Measurements from ENCODE around the gene CCNE1. TPM values are rescaled to one million over a fixed set of nuclear protein-coding genes. Genes with fewer than 3 reads are reported as not detected.
"Not testable (repeated sequence)": the region's sequence is repeated elsewhere in the genome, so short reads cannot be mapped to it uniquely, and the experiment has no call there.

The CCNE1 gene
- total RNA-seq, 1 experiment from 2014 or later: 40.1 TPM

GRCh38 chr19:29787281-29787680, 24.5 kb upstream of the CCNE1 start:
- DNase-seq (ENCODE audit: low spot score): no peak

DNA sequence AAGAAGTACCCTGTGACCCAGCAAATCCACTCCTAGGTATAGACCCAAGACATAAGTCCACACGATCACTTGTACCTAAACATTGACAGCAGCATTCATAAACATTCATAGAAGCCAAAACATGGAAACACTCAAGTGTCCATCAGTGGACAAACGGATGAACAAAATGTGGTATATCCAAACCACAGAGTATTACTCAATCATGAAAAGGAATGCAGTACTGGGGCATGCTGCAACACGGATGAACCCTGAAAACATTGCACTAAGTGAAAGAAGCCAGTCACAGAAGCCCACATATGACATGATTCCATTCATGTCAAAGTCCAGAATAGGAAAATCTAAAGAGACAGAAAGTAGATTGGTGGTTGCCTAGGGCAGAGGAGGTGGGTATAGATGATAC, 22.8 kb upstream of the CCNE1 start:
- no peak for DNase-seq (ENCODE audit: low spot score)

- no peak for DNase-seq (ENCODE audit: low spot score)
Measured at GRCh38 chr19:29793116-29793727, 18.6 kb upstream of the CCNE1 start.

DNA sequence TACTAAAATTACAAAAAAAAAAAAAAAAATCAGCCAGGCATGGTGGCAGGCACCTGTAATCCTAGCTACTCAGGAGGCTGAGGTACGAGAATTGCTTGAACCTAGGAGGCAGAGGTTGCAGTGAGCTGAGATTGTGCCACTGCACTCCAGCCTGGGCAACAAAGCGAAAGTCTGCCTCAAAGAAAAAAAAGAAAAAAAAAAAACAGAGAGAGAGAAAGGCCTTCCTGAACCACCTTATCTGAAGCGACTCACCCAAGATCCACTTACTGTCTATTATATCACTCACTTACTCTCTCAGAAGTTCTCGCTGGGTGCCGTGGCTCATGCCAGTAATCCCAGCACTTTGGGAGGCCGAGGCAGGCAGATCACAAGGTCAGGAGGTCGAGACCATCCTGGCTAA, 17.3 kb upstream of the CCNE1 start:
- not testable (repeated sequence) for DNase-seq (ENCODE audit: low spot score)

DNA sequence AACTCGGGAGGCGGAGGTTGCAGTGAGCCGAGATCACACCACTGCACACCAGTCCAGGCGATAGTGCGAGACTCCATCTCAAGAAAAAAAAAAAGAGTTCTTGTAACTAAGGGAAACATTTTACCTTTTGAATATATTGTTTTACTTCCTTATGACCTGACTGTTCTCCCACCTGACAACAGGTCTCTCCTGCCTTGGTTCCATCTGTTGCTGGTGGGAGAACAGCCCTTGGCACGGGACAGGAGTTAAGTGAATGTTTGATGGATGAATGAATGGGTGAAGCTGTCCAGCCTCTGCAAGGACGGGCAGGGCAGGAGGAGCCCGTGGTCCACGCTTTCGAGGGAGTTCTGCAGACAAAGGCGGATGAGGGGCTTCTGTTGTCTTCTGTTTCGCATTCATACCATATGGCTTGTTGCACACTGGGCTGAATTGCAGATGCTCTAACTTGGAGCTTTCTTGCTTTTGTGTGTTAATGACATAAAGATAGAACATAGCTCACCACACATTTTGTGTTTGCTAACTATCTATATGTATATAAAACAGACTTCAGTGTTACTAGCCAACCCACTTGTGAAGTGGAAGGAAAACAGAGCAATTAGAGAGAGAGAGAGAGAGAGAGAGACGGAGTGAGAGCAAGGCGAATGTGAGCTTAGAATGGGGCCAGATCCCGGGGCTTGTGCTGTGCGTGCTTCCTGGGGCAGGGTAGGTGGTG, 16.2 kb upstream of the CCNE1 start:
- DNase-seq (ENCODE audit: low spot score): no peak

GRCh38 chr19:29796173-29796573, 15.6 kb upstream of the CCNE1 start:
- no peak for DNase-seq (ENCODE audit: low spot score)

DNA sequence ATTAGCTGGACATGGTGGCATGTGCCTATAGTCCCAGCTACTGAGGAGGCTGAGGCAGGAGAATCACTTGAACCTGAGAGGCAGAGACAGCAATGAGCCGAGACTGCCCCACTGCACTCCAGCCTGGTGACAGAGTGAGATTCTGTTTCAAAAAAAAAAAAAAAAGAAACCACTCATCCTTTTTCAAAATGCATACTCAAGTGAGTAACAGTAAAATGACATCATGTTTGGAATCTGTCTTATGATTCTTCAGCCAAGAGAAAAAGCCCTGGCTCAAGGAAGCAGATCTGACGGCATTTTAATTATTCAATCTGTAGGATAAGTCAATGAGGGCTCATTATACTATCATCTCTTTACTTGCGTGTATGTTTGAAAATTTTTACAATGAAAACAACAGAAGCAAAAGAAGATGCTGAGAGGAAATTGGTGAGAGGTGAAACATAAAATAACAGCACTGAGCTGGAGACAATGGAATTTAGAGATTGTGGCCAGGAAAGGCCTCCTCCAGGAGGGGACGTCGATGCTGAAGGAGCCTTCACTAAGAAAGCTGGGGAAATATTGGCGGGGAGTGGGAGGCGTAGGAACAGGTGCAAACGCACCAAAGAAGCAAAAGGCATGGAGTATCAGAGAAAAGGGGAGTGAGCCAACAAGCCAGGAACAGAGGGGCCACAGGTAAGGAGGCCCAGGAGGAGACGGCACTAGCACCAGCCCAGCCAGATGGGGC, 12.9 kb upstream of the CCNE1 start:
- DNase-seq (ENCODE audit: low spot score): no peak

GRCh38 chr19:29800100-29800825, 11.5 kb upstream of the CCNE1 start:
- DNase-seq (ENCODE audit: low spot score): no peak

DNA sequence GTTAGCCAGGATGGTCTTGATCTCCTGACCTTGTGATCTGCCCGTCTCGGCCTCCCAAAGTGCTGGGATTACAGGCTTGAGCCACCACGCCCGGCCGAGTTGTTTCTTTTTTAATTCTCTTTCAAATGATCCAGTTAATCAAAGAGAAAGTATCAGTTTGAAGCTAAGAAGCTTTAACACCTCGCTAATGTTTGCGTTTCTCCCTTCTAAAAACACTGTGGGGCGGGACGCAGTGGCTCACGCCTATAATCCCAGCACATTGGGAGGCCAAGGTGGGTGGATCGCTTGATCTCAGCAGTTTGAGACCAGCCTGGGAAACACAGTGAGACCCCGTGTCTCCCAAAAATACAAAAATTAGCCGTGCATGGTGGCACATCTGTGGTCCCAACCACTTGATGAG, 7.8 kb upstream of the CCNE1 start:
- DNase-seq (ENCODE audit: low spot score): not testable (repeated sequence)

DNA sequence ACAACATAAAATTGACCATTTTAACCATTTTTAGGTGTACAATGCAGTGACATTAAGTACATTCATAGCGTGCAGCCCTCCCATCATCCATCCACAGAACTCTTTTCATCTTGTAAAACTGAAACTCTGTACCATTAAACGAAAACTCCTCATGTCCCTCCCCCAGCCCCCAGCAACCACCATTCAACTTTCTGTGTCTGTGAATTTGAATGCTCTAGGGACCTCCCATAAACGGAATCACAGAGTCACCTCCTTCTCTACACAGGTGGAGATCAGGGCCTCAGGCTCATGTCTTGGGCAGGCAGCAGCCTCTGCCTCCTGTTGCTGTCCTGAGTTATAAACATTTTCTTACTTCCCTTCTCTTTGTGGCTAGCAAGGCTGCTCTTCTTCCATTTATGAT, 7.3 kb upstream of the CCNE1 start:
- no peak for DNase-seq (ENCODE audit: low spot score)

DNA sequence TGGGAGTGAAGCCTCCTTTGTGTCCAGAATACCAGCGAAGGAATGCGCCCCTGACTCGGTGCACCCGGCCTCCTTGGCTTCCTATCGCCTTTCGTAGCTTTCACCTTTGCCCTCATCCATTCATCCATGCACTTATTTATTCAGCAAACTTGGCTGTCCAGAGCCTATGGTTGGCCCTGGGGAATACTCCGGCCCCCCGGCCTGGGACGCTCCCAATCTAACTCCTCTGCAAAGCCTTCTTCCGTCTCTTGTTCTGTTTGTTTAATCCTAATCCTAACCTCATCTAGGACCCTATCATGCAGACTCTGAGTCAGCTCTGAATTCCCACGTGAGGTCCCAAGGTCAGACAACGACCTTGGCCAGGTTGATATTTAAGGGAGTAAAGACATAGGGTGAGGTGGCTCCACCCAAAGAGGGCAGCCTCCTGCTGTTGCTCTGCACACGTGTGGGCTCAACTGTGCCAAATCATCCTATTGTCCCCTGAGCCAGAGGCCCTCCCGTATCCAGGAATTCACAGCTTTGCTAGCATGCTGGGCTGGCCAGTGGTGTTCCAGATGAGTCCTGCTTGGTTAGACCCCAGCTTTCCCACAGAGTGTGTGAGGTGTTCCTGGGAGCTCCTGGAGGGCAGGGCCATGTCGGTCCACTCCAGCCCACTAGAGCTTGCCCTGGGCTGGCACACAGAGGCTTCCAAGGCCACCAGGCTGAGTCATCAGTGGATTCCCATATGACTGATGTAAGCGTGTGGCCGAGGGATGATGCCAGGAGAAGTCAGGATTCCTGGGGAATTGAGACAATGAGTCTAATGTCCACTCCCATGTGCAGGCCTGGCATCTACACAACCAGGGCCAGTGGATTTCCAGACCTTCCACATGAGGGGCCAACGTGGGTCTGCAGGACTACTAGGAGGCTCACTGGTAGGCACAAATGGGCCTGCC, 6.5 kb upstream of the CCNE1 start:
- DNase-seq (ENCODE audit: low spot score): peak; percentile 69

DNA sequence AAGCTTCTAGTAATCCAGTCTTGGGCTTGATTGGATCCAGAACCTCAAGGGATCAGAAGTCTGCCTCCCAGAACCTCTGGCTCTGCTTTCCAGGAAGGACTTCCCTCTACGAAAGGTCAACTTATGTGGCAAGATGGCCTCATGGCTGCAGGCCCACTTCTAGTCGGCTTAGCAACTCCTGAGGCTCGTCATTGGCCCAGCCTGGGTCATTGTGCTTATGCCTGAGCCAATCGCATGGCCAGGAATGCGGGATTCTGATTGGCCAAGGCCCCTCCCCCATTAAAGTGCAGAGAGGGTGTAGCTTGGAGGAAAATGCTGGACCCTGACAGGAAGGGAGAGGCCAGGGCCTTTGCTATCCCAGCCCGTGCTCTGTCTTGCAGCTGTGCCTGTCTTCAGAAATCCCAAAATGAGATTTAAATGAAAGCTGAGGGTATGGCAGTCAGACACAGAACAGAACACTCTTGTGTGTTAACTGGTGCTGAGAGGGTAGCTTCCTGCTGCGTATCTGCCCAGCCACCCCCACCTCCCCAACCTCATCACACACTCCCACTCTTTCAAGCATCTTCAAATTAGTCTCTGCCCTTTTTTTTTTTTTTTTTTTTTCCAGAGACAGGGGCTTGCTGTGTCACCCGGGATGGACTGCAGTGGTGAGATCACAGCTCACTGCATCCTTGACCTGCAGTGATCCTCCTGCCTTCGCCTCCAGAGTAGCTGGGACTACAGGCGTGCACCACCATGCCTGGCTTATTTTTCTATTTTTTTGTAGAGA, 5.5 kb upstream of the CCNE1 start:
- peak; percentile 77 for DNase-seq (ENCODE audit: low spot score)

DNA sequence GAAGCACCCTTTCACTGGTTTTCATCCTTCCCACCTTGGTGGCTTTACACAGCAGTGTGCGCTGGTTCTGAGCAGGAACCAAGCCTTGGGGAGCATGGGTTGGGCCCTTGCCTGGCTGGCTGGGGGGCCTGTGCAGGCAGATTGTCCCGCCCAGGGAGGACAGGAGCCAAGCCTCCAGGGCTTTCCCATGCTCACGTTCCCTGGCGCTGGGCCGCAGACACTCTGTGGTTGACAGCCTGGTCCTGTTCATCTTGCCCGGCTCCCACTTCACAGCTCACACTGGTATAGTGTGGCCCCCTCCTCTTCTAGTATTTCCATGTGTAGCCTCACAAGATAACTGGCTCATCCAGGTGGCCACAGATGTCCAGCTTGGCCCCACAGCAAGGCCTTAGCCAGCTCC, 4.6 kb upstream of the CCNE1 start:
- no peak for DNase-seq (ENCODE audit: low spot score)

- DNase-seq (ENCODE audit: low spot score): no peak
Measured at GRCh38 chr19:29807870-29808405, 3.9 kb upstream of the CCNE1 start.

GRCh38 chr19:29809795-29810503, 1.8 kb upstream of the CCNE1 start:
- no peak for DNase-seq (ENCODE audit: low spot score)

- no peak for DNase-seq (ENCODE audit: low spot score)
Measured at GRCh38 chr19:29810504-29810871, 1.3 kb upstream of the CCNE1 start.

GRCh38 chr19:29812080-29812880, 489 bp downstream of the CCNE1 start:
- no peak for DNase-seq (ENCODE audit: low spot score)

DNA sequence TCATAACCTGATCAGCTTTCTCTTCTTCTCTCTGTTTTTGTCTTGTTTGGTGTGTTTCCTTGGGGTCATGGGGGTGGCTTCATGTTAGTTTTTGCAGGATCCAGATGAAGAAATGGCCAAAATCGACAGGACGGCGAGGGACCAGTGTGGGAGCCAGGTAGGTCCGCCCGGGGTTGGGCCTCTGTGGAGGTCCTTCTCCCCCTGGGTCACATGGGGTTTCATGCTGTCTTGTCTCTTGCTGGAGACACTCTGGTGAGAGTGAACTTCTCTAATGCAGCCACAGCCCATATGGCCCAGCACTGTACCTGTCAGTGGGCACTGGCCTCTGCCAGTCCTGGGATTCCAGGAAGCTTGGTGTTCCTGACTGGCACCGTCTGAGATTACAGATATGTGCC, 1.1 kb downstream of the CCNE1 start:
- no peak for DNase-seq (ENCODE audit: low spot score)

DNA sequence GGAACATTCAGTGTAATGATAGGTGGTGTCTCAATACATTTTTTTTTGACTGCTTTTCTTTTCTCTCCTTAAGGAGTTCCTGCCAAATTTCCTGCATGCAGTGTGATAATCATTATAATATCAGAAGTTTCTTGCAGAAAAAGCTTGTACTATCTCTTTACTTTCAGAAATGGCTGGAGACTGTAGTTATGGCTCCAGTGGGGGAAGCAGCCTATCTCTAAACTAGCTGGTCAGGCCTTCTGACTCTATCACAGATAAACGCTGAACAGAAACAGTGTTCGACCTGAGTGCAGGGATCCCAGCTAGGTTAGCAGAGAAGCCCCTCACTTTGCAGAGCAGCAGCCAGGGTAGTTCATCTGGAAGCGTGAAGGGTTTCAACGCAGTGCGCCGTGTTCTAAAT, 1.9 kb downstream of the CCNE1 start:
- no peak for DNase-seq (ENCODE audit: low spot score)
